ENCODE results near the gene YIPF2. TPM values are rescaled to one million over a fixed set of nuclear protein-coding genes. Genes with fewer than 3 reads are reported as not detected.
A peak's percentile ranks its signal among the peaks of the same experiment; 100 is the strongest.

YIPF2 gene
- polyA plus RNA-seq, 3 donors, result 12.3 to 25.2 (median 15.5) TPM

GRCh38 chr19:10918359-10918758, 10.1 kb downstream of the YIPF2 start:
- peaks cover 53 to 76% of the 10 kb centered on the region in 2 donors for H3K36me3 ChIP-seq (replicated peaks in 1 of 2; ENCODE audit: control insufficient read depth in 1 of 2, insufficient read depth in 2 of 2, low read length in 2 of 2)
- Mint-ChIP-seq H3K4me3 (no peak overlapping the region), H3K27ac (peak overlapping the region in 2 of 7 donors; percentile 22 to 53), H3K27me3 (ENCODE audit: low read depth in 3 of 3) (no peaks in the 10 kb centered on the region), H3K4me1 (no peaks in the 10 kb centered on the region), H3K9me3 (no peaks in the 10 kb centered on the region), H3K36me3 (peaks cover 42 to 75% of the 10 kb centered on the region in 2 donors)
- intact Hi-C loops (cut with micrococcal nuclease), result no loop called here
- H4K20me1 ChIP-seq (ENCODE audit: insufficient read depth, low read length), result no peaks in the 10 kb centered on the region
- 92% methylated on average over 2 of the region's 11 CpGs for WGBS (ENCODE audit: insufficient coverage)
- H3K27me3 ChIP-seq (ENCODE audit: control insufficient read depth in 2 of 2, insufficient read depth in 2 of 2, low read length in 2 of 2), result no peaks in the 10 kb centered on the region
- H3K9me3 ChIP-seq (replicated peaks in 1 of 2; ENCODE audit: control insufficient read depth in 1 of 2, insufficient read depth in 1 of 2, low read length in 2 of 2), result no peaks in the 10 kb centered on the region
- H3K27ac ChIP-seq (ENCODE audit: low read depth in 1 of 2, low read length in 2 of 2), result no peak overlapping the region
- H3K4me3 ChIP-seq (replicated peaks in 1 of 3; ENCODE audit: low read depth in 2 of 3, low read length in 3 of 3), result no peak overlapping the region
- TF ChIP-seq CTCF (IDR thresholded peaks at IDR 0.05), result no peak
- H3K79me2 ChIP-seq (ENCODE audit: insufficient read depth, low read length), result no peaks in the 10 kb centered on the region
- H3K4me1 ChIP-seq (ENCODE audit: control insufficient read depth in 1 of 2, insufficient read depth in 2 of 2, low read length in 2 of 2), result no peaks in the 10 kb centered on the region
- no peak for DNase-seq
- no peak overlapping the region for H3K9ac ChIP-seq (ENCODE audit: insufficient read depth, low read length, poor library complexity, severe bottlenecking)
- no peak overlapping the region for H2AFZ ChIP-seq (ENCODE audit: insufficient read depth, low read depth, low read length, poor library complexity, severe bottlenecking)
- no peak overlapping the region for H3K4me2 ChIP-seq (replicated peaks; ENCODE audit: extremely low read depth, low read length, poor library complexity, severe bottlenecking)

GRCh38 chr19:10916602-10917001, 11.8 kb downstream of the YIPF2 start:
- Histone ChIP-seq H3K9me3 (replicated peaks in 1 of 2; ENCODE audit: control insufficient read depth in 1 of 2, insufficient read depth in 1 of 2, low read length in 2 of 2) (no peaks in the 10 kb centered on the region), H3K36me3 (replicated peaks in 1 of 2; ENCODE audit: control insufficient read depth in 1 of 2, insufficient read depth in 2 of 2, low read length in 2 of 2) (peaks cover 53 to 75% of the 10 kb centered on the region in 2 donors), H4K20me1 (ENCODE audit: insufficient read depth, low read length) (no peaks in the 10 kb centered on the region), H3K9ac (ENCODE audit: insufficient read depth, low read length, poor library complexity, severe bottlenecking) (no peak overlapping the region), H3K27me3 (ENCODE audit: control insufficient read depth in 2 of 2, insufficient read depth in 2 of 2, low read length in 2 of 2) (no peaks in the 10 kb centered on the region), H2AFZ (ENCODE audit: insufficient read depth, low read depth, low read length, poor library complexity, severe bottlenecking) (no peak overlapping the region), H3K27ac (ENCODE audit: low read depth in 1 of 2, low read length in 2 of 2) (no peak overlapping the region), H3K4me3 (replicated peaks in 1 of 3; ENCODE audit: low read depth in 2 of 3, low read length in 3 of 3) (no peak overlapping the region), H3K4me2 (replicated peaks; ENCODE audit: extremely low read depth, low read length, poor library complexity, severe bottlenecking) (no peak overlapping the region), H3K79me2 (ENCODE audit: insufficient read depth, low read length) (no peaks in the 10 kb centered on the region), H3K4me1 (ENCODE audit: control insufficient read depth in 1 of 2, insufficient read depth in 2 of 2, low read length in 2 of 2) (no peaks in the 10 kb centered on the region)
- no peak overlapping the region for H3K4me3 Mint-ChIP-seq
- H3K9me3 Mint-ChIP-seq, result peaks cover 0 to 2% (median 0%) of the 10 kb centered on the region in 7 donors
- intact Hi-C loops (cut with micrococcal nuclease), result no loop called here
- H3K27ac Mint-ChIP-seq, result no peak overlapping the region
- 94% methylated on average over 4 of the region's 6 CpGs for WGBS (ENCODE audit: insufficient coverage)
- TF ChIP-seq CTCF (IDR thresholded peaks at IDR 0.05), result no peak
- H3K27me3 Mint-ChIP-seq (ENCODE audit: low read depth in 3 of 3), result peaks cover 0 to 3% (median 0%) of the 10 kb centered on the region in 3 donors
- peaks cover 42 to 77% of the 10 kb centered on the region in 2 donors for H3K36me3 Mint-ChIP-seq
- H3K4me1 Mint-ChIP-seq, result no peaks in the 10 kb centered on the region
- DNase-seq, result no peak
